GM18520 (cell line): Measurements from ENCODE around the gene GPR83.
"Not testable (repeated sequence)": the region's sequence is repeated elsewhere in the genome, so short reads cannot be mapped to it uniquely, and the experiment has no call there.

Experiments
- ATAC-seq: cut with Tn5 transposase; IDR thresholded peaks from one replicate; pipeline ENCODE4 v1.9.1; 2021; ENCODE audit not compliant: unreplicated experiment

GPR83 gene

GRCh38 chr11:94376841-94377240, 24.4 kb downstream of the GPR83 start:
- ATAC-seq = no peak

- not testable (repeated sequence) for ATAC-seq
Measured at GRCh38 chr11:94370576-94370975, 30.6 kb downstream of the GPR83 start.

GRCh38 chr11:94350850-94351563, 50.2 kb downstream of the GPR83 start:
- not testable (repeated sequence) for ATAC-seq

GRCh38 chr11:94346311-94346710, 54.9 kb downstream of the GPR83 start:
- not testable (repeated sequence) for ATAC-seq

- ATAC-seq = no peak
Measured at GRCh38 chr11:94343495-94343894, 57.7 kb downstream of the GPR83 start.

- no peak for ATAC-seq
Measured at GRCh38 chr11:94342250-94342649, 59.0 kb downstream of the GPR83 start.

- no peak for ATAC-seq
Measured at GRCh38 chr11:94338651-94339050, 62.6 kb downstream of the GPR83 start.

- ATAC-seq = no peak
Measured at GRCh38 chr11:94336033-94336432, 65.2 kb downstream of the GPR83 start.

- ATAC-seq = no peak
Measured at GRCh38 chr11:94332814-94333213, 68.4 kb downstream of the GPR83 start.

- no peak for ATAC-seq
Measured at GRCh38 chr11:94330789-94331188, 70.4 kb downstream of the GPR83 start.

GRCh38 chr11:94329501-94329900, 71.7 kb downstream of the GPR83 start:
- ATAC-seq = no peak

GRCh38 chr11:94328587-94329080, 72.6 kb downstream of the GPR83 start:
- ATAC-seq = no peak
